DND-41 (cell line): ENCODE measurements around the gene ST8SIA2.

ENCODE experiments used
- ATAC-seq: fragments of 200-7000 bp; cut with Tn5 transposase; 3 replicates; pipeline ENCODE4 v1.9.1; 2021; ENCODE audit warnings: low read depth; ENCODE audit not compliant: insufficient read depth
- DNase-seq: peaks from one replicate; pipeline ENCODE4 v3.0.0-alpha.2; 2020
- H2AFZ ChIP-seq: 2 replicates; pipeline ENCODE4 v1.6.0; 2012; ENCODE audit warnings: low read depth, low read length
- H3K27ac ChIP-seq: 2 replicates; pipeline ENCODE4 v1.5.1; 2012; ENCODE audit warnings: low read length, inconsistent platforms
- H3K27me3 ChIP-seq: fragments of 200-600 bp; sonication (generic); 2 replicates; pipeline ENCODE4 v1.6.0; 2012; ENCODE audit warnings: low read length, mild to moderate bottlenecking, inconsistent platforms; ENCODE audit not compliant: insufficient read depth, poor library complexity
- H3K36me3 ChIP-seq: 2 replicates; pipeline ENCODE4 v1.5.1; 2012; ENCODE audit warnings: low read length, inconsistent platforms; ENCODE audit not compliant: insufficient read depth
- H3K4me1 ChIP-seq: 2 replicates; pipeline ENCODE4 v1.5.1; 2012; ENCODE audit warnings: mild to moderate bottlenecking, low read length; ENCODE audit not compliant: insufficient read depth
- H3K4me2 ChIP-seq: 2 replicates; pipeline ENCODE4 v1.6.0; 2012; ENCODE audit warnings: mild to moderate bottlenecking, moderate library complexity, low read length, inconsistent platforms; ENCODE audit not compliant: insufficient read depth
- H3K4me3 ChIP-seq, 2 experiments: fragments of 200-600 bp in 1 of 2; shearing (Covaris generic) in 1 of 2; 2 replicates each; pipeline ENCODE4 v1.5.1; 2012 to 2016; ENCODE audit warnings: inconsistent platforms in 2 of 2, low read length in 2 of 2, mild to moderate bottlenecking in 2 of 2, low read depth in 1 of 2, moderate library complexity in 1 of 2
- H3K79me2 ChIP-seq: 2 replicates; pipeline ENCODE4 v1.6.0; 2012; ENCODE audit warnings: low read length, inconsistent platforms; ENCODE audit not compliant: insufficient read depth
- H3K9ac ChIP-seq: 2 replicates; pipeline ENCODE4 v1.6.0; 2012; ENCODE audit warnings: low read depth, mild to moderate bottlenecking, inconsistent platforms, low read length, moderate library complexity
- H3K9me3 ChIP-seq: 2 replicates; pipeline ENCODE4 v1.5.1; 2012; ENCODE audit warnings: low read length, moderate library complexity, mild to moderate bottlenecking, inconsistent platforms; ENCODE audit not compliant: insufficient read depth, severe bottlenecking
- H4K20me1 ChIP-seq: 2 replicates; pipeline ENCODE4 v1.6.0; 2012; ENCODE audit warnings: low read length; ENCODE audit not compliant: insufficient read depth
- EZH2 ChIP-seq: IDR thresholded peaks from 3 replicates; pipeline ENCODE4 v1.6.1; 2012; ENCODE audit warnings: borderline replicate concordance, low read depth, mild to moderate bottlenecking, moderate library complexity, low read length, inconsistent platforms; ENCODE audit not compliant: severe bottlenecking
- TF ChIP-seq, protein P1 (sequence below): IDR thresholded peaks from 2 replicates; pipeline ENCODE4 v1.5.1; 2012; ENCODE audit warnings: borderline replicate concordance, low read length, moderate library complexity, mild to moderate bottlenecking; ENCODE audit not compliant: poor library complexity, severe bottlenecking; ENCODE audit errors: extremely low read depth

Gene ST8SIA2, protein sequence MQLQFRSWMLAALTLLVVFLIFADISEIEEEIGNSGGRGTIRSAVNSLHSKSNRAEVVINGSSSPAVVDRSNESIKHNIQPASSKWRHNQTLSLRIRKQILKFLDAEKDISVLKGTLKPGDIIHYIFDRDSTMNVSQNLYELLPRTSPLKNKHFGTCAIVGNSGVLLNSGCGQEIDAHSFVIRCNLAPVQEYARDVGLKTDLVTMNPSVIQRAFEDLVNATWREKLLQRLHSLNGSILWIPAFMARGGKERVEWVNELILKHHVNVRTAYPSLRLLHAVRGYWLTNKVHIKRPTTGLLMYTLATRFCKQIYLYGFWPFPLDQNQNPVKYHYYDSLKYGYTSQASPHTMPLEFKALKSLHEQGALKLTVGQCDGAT

DNA sequence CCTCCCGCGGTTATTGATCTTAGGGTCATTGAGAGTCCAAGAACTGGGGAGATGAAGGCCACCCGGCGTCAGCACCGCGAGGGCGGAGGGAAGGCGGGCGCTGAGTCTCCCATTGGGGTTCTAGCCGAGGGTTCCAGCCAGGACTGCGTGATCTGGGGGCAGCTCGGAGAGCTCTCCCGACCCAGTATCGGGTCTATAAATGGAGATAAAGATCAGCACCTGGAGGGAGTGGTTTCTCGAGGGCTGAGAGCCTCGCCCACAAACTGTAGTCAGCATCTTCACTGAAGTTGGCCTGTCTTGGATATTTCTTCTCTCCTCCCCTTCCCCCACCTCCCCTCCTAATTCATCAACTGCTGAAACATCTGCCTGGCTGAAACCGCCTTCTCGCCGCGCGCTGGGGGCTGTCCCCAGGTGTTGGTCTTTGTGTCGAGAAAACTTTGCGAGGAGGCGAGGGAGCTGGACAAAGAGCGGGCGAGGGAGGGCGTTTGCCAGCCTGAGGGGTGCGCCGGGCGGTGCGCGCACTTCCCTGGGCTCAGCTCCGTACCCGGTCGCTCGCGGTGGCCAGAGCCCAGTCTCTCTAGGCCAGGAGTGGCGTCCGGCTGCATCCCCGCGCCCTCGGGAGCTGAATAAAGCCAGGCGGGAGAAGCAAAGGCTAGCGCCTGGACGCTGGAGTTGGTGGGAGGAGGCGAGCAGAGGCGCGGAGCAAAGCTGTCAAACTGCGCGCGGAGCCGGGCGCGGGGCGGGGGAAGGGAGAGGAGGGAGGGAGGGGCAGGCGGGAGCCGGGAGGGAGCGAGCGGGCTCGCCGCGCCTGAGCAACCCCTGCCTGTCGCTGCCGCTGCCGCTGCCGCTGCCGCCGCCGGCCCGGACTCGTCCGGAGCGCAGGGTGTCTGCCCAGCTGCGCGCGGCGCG lies at the start of gene ST8SIA2:
Gene ST8SIA2, plus strand, starts transcription at position 811 of the 909 bp plus-strand sequence. CDS start 184 bp downstream, outside the sequence.
- no peak within 1 kb of the TSS for H3K27ac ChIP-seq
- no peaks in the 10 kb centered on the region for H3K36me3 ChIP-seq
- no peaks in the 10 kb centered on the region for H3K27me3 ChIP-seq
- H3K9ac ChIP-seq: no peak within 1 kb of the TSS
- H3K4me2 ChIP-seq: no peak within 1 kb of the TSS
- no peak for TF ChIP-seq EZH2
- TF ChIP-seq, protein P1, sequence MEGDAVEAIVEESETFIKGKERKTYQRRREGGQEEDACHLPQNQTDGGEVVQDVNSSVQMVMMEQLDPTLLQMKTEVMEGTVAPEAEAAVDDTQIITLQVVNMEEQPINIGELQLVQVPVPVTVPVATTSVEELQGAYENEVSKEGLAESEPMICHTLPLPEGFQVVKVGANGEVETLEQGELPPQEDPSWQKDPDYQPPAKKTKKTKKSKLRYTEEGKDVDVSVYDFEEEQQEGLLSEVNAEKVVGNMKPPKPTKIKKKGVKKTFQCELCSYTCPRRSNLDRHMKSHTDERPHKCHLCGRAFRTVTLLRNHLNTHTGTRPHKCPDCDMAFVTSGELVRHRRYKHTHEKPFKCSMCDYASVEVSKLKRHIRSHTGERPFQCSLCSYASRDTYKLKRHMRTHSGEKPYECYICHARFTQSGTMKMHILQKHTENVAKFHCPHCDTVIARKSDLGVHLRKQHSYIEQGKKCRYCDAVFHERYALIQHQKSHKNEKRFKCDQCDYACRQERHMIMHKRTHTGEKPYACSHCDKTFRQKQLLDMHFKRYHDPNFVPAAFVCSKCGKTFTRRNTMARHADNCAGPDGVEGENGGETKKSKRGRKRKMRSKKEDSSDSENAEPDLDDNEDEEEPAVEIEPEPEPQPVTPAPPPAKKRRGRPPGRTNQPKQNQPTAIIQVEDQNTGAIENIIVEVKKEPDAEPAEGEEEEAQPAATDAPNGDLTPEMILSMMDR: no peak
- DNase-seq: no peak
- H3K4me1 ChIP-seq: no peaks in the 10 kb centered on the region
- no peak within 1 kb of the TSS for H2AFZ ChIP-seq
- no peak within 1 kb of the TSS for H3K4me3 ChIP-seq
- no peak for ATAC-seq
- H4K20me1 ChIP-seq: no peaks in the 10 kb centered on the region
- H3K79me2 ChIP-seq: no peaks in the 10 kb centered on the region
- no peaks in the 10 kb centered on the region for H3K9me3 ChIP-seq

DNA sequence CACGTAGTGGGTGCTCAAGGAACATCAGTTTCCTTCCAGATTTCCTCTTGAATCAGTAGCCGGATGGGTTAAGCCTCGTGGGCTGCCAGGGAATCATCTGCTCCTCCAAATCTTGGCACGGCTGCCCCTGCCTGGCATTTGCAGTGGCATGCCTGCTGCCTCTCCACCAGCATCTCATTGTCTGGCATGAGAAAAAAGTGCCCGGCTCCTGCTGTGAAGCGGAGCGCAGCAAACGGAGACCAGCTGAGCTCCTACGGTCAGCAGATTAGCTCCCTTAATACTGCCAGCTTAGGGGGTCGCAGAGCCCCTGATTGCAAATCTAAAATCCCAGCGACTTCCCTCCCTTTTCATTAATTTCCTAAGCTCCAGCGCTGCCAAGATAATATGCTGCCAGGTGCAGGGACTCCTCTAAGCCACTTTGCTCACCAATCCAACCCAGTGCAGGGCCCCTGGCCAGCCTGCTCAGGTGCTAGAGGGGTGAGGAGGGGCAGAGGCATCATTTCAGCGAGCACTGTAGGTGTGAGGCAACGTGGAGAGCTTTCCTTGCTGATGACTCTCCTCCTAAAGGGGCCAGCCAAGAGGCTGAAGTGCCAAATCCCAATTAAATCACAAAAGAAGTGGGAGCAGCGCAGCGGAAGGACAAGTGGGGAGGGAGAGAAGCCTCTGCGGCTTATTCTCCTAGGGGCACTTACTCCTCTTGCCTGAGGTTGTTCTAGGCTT lies 49.6 kb upstream of the ST8SIA2 start:
- no peak for TF ChIP-seq EZH2
- TF ChIP-seq, protein P1: no peak
- H2AFZ ChIP-seq: no peak overlapping the region
- H3K27ac ChIP-seq: no peak overlapping the region
- no peaks in the 10 kb centered on the region for H4K20me1 ChIP-seq
- H3K36me3 ChIP-seq: no peaks in the 10 kb centered on the region
- peaks cover 5% of the 10 kb centered on the region for H3K27me3 ChIP-seq
- H3K9ac ChIP-seq: no peak overlapping the region
- ATAC-seq (no peak), DNase-seq (no peak)
- H3K4me2 ChIP-seq: no peak overlapping the region
- no peaks in the 10 kb centered on the region for H3K79me2 ChIP-seq
- no peaks in the 10 kb centered on the region for H3K4me1 ChIP-seq
- no peak overlapping the region for H3K4me3 ChIP-seq
- H3K9me3 ChIP-seq: no peaks in the 10 kb centered on the region

DNA sequence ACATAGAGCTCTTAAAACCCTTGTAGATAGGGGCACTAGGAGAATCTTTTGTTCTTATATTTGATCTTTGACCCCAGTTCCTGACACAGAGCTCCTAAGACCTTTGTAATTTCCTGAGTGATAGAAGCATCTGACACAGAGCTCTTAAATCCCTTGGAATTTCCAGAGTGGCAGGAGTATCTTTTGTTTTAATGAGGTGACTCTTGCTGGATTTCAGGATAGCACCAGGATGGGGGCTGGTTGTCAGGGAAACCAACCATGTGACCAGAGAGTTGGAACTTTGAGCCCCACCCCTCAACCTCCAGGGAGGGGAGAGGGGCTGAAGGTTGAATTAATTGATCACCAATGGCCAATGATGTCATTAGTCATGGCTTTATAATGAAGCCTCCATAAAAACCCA lies 47.6 kb upstream of the ST8SIA2 start:
- Histone ChIP-seq H3K36me3 (no peaks in the 10 kb centered on the region), H2AFZ (no peak overlapping the region), H3K27me3 (peaks cover 5% of the 10 kb centered on the region), H3K27ac (no peak overlapping the region), H3K4me1 (no peaks in the 10 kb centered on the region), H4K20me1 (no peaks in the 10 kb centered on the region), H3K4me2 (no peak overlapping the region), H3K4me3 (no peak overlapping the region), H3K79me2 (no peaks in the 10 kb centered on the region), H3K9me3 (no peaks in the 10 kb centered on the region), H3K9ac (no peak overlapping the region)
- DNase-seq: no peak
- no peak for ATAC-seq
- no peak for TF ChIP-seq EZH2
- TF ChIP-seq, protein P1: no peak
